Thyroid gland (tissue), 4 donors: Measurements from ENCODE around the gene CCDC85A.

Source experiments
- POLR2A ChIP-seq, 2 donors: fragments of 450-650 bp; IDR thresholded peaks; one replicate each; pipeline ENCODE4 v1.6.1; 2017; ENCODE audit warnings: antibody characterized with exemption in 2 of 2, mild to moderate bottlenecking in 2 of 2, moderate library complexity in 1 of 2
- TF ChIP-seq, protein P1 (sequence below), 6 experiments: fragments of 200-600 bp in 3 of 6; fragments of 450-650 bp in 3 of 6; sonication (generic) in 3 of 6; IDR thresholded peaks; one replicate each; pipeline ENCODE4 v1.5.1; 2016 to 2019; ENCODE audit warnings: antibody characterized with exemption in 6 of 6, mild to moderate bottlenecking in 2 of 6, inconsistent platforms in 1 of 6, moderate library complexity in 1 of 6

DNA sequence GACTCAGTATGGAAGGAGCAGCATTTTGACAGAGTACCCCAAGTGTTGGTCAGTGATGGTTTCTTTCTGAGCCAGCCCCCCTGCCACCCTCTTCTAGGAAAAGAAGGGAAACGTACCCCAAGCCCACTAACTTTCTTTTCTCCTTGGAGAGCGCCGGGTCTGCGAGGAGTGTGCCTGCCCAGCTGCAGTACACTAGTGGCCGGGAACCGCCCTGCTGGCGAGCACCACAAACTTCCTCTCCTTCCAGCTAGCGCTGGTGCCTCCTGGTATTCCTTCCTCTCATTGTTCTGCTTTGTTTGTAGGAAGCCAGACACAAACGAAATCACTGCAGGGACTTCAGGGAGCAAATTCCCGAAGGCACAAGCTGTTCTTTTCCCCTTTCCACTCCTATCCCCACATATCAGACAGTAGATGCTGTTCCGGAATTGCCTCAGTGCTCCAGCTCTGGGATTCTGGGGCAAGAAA is 1.8 kb downstream of the CCDC85A start:
- TF ChIP-seq, protein P1, sequence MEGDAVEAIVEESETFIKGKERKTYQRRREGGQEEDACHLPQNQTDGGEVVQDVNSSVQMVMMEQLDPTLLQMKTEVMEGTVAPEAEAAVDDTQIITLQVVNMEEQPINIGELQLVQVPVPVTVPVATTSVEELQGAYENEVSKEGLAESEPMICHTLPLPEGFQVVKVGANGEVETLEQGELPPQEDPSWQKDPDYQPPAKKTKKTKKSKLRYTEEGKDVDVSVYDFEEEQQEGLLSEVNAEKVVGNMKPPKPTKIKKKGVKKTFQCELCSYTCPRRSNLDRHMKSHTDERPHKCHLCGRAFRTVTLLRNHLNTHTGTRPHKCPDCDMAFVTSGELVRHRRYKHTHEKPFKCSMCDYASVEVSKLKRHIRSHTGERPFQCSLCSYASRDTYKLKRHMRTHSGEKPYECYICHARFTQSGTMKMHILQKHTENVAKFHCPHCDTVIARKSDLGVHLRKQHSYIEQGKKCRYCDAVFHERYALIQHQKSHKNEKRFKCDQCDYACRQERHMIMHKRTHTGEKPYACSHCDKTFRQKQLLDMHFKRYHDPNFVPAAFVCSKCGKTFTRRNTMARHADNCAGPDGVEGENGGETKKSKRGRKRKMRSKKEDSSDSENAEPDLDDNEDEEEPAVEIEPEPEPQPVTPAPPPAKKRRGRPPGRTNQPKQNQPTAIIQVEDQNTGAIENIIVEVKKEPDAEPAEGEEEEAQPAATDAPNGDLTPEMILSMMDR (IDR thresholded peaks at IDR 0.05) = peak in 3 of 6 experiments; percentile 34 to 56 (median 42)
- TF ChIP-seq POLR2A (IDR thresholded peaks at IDR 0.05) = peak in 1 of 2 donors; percentile 52
